ENCODE measurements around the gene GCNT2. TPM values are rescaled to one million over a fixed set of nuclear protein-coding genes. Genes with fewer than 3 reads are reported as not detected.
"Not testable (repeated sequence)": the region's sequence is repeated elsewhere in the genome, so short reads cannot be mapped to it uniquely, and the experiment has no call there.

GCNT2 gene
- total RNA-seq, 1 experiment from 2014 or later, result 4.7 TPM

- DNase-seq (ENCODE audit: low read depth), result no peak
Measured at GRCh38 chr6:10580570-10580969, 59.4 kb downstream of the GCNT2 start.

- not testable (repeated sequence) for DNase-seq (ENCODE audit: low read depth)
Measured at GRCh38 chr6:10581402-10581801, 60.3 kb downstream of the GCNT2 start.

- no peak for DNase-seq (ENCODE audit: low read depth)
Measured at GRCh38 chr6:10582774-10583508, 61.8 kb downstream of the GCNT2 start.

GRCh38 chr6:10583509-10583901, 62.4 kb downstream of the GCNT2 start:
- DNase-seq (ENCODE audit: low read depth), result no peak

- DNase-seq (ENCODE audit: low read depth), result no peak
Measured at GRCh38 chr6:10584607-10585006, 63.5 kb downstream of the GCNT2 start.

- peak; percentile 21 for DNase-seq (ENCODE audit: low read depth)
Measured at GRCh38 chr6:10585209-10585845, 64.2 kb downstream of the GCNT2 start.

GRCh38 chr6:10586302-10586701, 65.2 kb downstream of the GCNT2 start:
- DNase-seq (ENCODE audit: low read depth), result no peak

- DNase-seq (ENCODE audit: low read depth), result no peak
Measured at GRCh38 chr6:10587656-10588406, 66.7 kb downstream of the GCNT2 start.

GRCh38 chr6:10588562-10589428, 67.6 kb downstream of the GCNT2 start:
- no peak for DNase-seq (ENCODE audit: low read depth)

- no peak for DNase-seq (ENCODE audit: low read depth)
Measured at GRCh38 chr6:10589429-10589727, 68.2 kb downstream of the GCNT2 start.

- no peak for DNase-seq (ENCODE audit: low read depth)
Measured at GRCh38 chr6:10589983-10590382, 68.8 kb downstream of the GCNT2 start.

- no peak for DNase-seq (ENCODE audit: low read depth)
Measured at GRCh38 chr6:10591422-10592160, 70.4 kb downstream of the GCNT2 start.

- DNase-seq (ENCODE audit: low read depth), result peak; percentile 90
Measured at GRCh38 chr6:10595731-10596664, 74.8 kb downstream of the GCNT2 start.

GRCh38 chr6:10597499-10598001, 76.4 kb downstream of the GCNT2 start:
- no peak for DNase-seq (ENCODE audit: low read depth)

- DNase-seq (ENCODE audit: low read depth), result no peak
Measured at GRCh38 chr6:10598084-10598960, 77.2 kb downstream of the GCNT2 start.

- no peak for DNase-seq (ENCODE audit: low read depth)
Measured at GRCh38 chr6:10599046-10599445, 77.9 kb downstream of the GCNT2 start.

GRCh38 chr6:10600681-10601080, 79.5 kb downstream of the GCNT2 start:
- DNase-seq (ENCODE audit: low read depth), result not testable (repeated sequence)

- DNase-seq (ENCODE audit: low read depth), result no peak
Measured at GRCh38 chr6:10603219-10603618, 82.1 kb downstream of the GCNT2 start.

- no peak for DNase-seq (ENCODE audit: low read depth)
Measured at GRCh38 chr6:10609038-10609437, 87.9 kb downstream of the GCNT2 start.
